ENCODE data around the gene DNAJC16. TPM values are rescaled to one million over a fixed set of nuclear protein-coding genes. Genes with fewer than 3 reads are reported as not detected.
"Not testable (repeated sequence)": the region's sequence is repeated elsewhere in the genome, so short reads cannot be mapped to it uniquely, and the experiment has no call there.

DNAJC16 gene
- total RNA-seq, 2 experiments from 2014 or later, result 9.1 to 16.8 TPM

DNA sequence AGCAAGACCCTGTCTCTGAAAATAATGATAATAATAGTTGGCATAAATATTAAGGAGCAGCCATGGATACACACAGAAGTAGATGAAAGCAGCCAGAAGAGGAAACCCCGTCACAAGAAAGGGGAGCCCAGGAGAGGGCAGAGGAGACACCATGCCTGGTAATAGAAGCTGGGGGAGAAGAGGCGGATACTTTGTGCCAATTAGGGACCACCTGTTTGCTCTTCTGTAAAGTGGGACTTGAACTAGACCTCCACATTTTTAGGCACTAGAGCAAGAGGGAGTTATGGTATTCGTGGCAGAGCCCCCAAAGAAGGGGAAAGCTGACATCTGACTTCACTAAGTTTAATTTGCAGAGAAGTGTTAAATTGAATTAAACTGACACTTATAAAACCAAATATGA, 38.3 kb upstream of the DNAJC16 start:
- TF ChIP-seq, protein P1, sequence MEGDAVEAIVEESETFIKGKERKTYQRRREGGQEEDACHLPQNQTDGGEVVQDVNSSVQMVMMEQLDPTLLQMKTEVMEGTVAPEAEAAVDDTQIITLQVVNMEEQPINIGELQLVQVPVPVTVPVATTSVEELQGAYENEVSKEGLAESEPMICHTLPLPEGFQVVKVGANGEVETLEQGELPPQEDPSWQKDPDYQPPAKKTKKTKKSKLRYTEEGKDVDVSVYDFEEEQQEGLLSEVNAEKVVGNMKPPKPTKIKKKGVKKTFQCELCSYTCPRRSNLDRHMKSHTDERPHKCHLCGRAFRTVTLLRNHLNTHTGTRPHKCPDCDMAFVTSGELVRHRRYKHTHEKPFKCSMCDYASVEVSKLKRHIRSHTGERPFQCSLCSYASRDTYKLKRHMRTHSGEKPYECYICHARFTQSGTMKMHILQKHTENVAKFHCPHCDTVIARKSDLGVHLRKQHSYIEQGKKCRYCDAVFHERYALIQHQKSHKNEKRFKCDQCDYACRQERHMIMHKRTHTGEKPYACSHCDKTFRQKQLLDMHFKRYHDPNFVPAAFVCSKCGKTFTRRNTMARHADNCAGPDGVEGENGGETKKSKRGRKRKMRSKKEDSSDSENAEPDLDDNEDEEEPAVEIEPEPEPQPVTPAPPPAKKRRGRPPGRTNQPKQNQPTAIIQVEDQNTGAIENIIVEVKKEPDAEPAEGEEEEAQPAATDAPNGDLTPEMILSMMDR (conservative IDR thresholded peaks at IDR 0.05; ENCODE audit: low read length), result no peak
- TF ChIP-seq EZH2phosphoT487 (IDR thresholded peaks at IDR 0.05; ENCODE audit: borderline replicate concordance, low read depth, low read length), result no peak
- Histone ChIP-seq H3K4me1 (ENCODE audit: insufficient read depth, low read length, poor library complexity, severe bottlenecking) (no peaks in the 10 kb centered on the region), H4K20me1 (ENCODE audit: insufficient read depth, low read length) (no peaks in the 10 kb centered on the region), H3K4me2 (ENCODE audit: low read length) (no peak overlapping the region), H3K36me3 (ENCODE audit: insufficient read depth, low read length) (no peaks in the 10 kb centered on the region), H3K9me3 (ENCODE audit: low read length) (no peaks in the 10 kb centered on the region), H2AFZ (ENCODE audit: low read length) (no peak overlapping the region), H3K4me3 (ENCODE audit: low read depth, low read length, poor library complexity, severe bottlenecking) (no peak overlapping the region), H3K9me2 (ENCODE audit: insufficient read depth, low read length) (no peaks in the 10 kb centered on the region), H3K79me2 (ENCODE audit: insufficient read depth, low read depth, low read length) (no peaks in the 10 kb centered on the region), H3K27ac (ENCODE audit: low read depth, low read length, poor library complexity, severe bottlenecking) (no peak overlapping the region)
- POLR2A ChIA-PET, result no interaction called here
- BruUV-seq (replicated peaks), result no TSS peak
- CTCF ChIA-PET (ENCODE audit: unreplicated experiment), result no interaction called here
- intact Hi-C loops (cut with micrococcal nuclease; ENCODE audit: unreplicated experiment), result no loop called here
- no peak for DNase-seq (ENCODE audit: low spot score)

DNA sequence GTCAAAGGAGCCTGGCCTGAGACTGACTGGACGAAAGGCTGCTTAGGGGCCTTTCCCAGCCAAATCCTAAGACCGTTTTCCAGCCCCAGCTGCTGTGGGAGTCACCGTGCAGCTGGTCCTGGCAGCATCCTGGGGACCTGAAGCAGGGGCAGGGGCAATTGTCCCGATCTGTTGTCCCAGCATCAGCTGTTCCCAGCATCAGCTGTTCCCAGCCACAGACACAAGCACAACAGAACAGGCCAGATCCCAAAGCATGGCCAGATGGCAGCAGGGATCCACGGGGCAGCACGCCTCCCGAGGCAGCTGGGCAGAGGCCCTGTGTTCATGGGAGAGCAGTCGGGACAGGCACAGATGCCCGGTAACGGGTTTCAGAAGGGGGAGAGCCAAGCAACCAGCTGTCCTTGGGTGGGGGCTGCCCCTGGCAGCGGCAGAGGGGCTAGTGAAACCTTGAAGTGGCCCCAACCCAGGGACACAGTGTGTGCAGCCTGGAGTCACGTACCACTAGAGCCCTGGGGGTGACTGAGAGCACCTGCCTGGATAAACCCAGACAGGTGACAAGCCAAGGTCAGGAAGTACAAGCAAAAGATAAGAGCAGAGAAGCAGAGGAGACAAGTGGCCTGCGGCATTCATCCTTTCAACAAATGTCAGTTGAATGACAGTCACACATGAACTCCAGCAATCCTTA, 37.5 kb upstream of the DNAJC16 start:
- H3K9me2 ChIP-seq (ENCODE audit: insufficient read depth, low read length), result no peaks in the 10 kb centered on the region
- no peak for DNase-seq (ENCODE audit: low spot score)
- ChIA-PET POLR2A (no interaction called here), CTCF (ENCODE audit: unreplicated experiment) (no interaction called here)
- H3K4me2 ChIP-seq (ENCODE audit: low read length), result no peak overlapping the region
- no peak for TF ChIP-seq EZH2phosphoT487 (IDR thresholded peaks at IDR 0.05; ENCODE audit: borderline replicate concordance, low read depth, low read length)
- TF ChIP-seq, protein P1 (conservative IDR thresholded peaks at IDR 0.05; ENCODE audit: low read length), result no peak
- H3K79me2 ChIP-seq (ENCODE audit: insufficient read depth, low read depth, low read length), result no peaks in the 10 kb centered on the region
- H3K4me3 ChIP-seq (ENCODE audit: low read depth, low read length, poor library complexity, severe bottlenecking), result no peak overlapping the region
- no peak overlapping the region for H2AFZ ChIP-seq (ENCODE audit: low read length)
- intact Hi-C loops (cut with micrococcal nuclease; ENCODE audit: unreplicated experiment), result no loop called here
- H3K27ac ChIP-seq (ENCODE audit: low read depth, low read length, poor library complexity, severe bottlenecking), result no peak overlapping the region
- H3K9me3 ChIP-seq (ENCODE audit: low read length), result no peaks in the 10 kb centered on the region
- no peaks in the 10 kb centered on the region for H3K36me3 ChIP-seq (ENCODE audit: insufficient read depth, low read length)
- H3K4me1 ChIP-seq (ENCODE audit: insufficient read depth, low read length, poor library complexity, severe bottlenecking), result no peaks in the 10 kb centered on the region
- BruUV-seq (replicated peaks), result no TSS peak
- H4K20me1 ChIP-seq (ENCODE audit: insufficient read depth, low read length), result no peaks in the 10 kb centered on the region

- intact Hi-C loops (cut with micrococcal nuclease; ENCODE audit: unreplicated experiment); H3K79me2 ChIP-seq (ENCODE audit: insufficient read depth, low read depth, low read length); POLR2A ChIA-PET; DNase-seq (ENCODE audit: low spot score); CTCF ChIA-PET (ENCODE audit: unreplicated experiment); H3K9me3 ChIP-seq (ENCODE audit: low read length); BruUV-seq (replicated peaks); H3K27ac ChIP-seq (ENCODE audit: low read depth, low read length, poor library complexity, severe bottlenecking); H3K36me3 ChIP-seq (ENCODE audit: insufficient read depth, low read length); H3K9me2 ChIP-seq (ENCODE audit: insufficient read depth, low read length); H2AFZ ChIP-seq (ENCODE audit: low read length); H3K4me2 ChIP-seq (ENCODE audit: low read length); H4K20me1 ChIP-seq (ENCODE audit: insufficient read depth, low read length); H3K4me1 ChIP-seq (ENCODE audit: insufficient read depth, low read length, poor library complexity, severe bottlenecking); H3K4me3 ChIP-seq (ENCODE audit: low read depth, low read length, poor library complexity, severe bottlenecking): not testable (repeated sequence)
Observed at GRCh38 chr1:15491010-15491409, 35.6 kb upstream of the DNAJC16 start.

Data from OCI-LY7 (cell line).